Measurements from ENCODE around the gene L1CAM.

Gene L1CAM

DNA sequence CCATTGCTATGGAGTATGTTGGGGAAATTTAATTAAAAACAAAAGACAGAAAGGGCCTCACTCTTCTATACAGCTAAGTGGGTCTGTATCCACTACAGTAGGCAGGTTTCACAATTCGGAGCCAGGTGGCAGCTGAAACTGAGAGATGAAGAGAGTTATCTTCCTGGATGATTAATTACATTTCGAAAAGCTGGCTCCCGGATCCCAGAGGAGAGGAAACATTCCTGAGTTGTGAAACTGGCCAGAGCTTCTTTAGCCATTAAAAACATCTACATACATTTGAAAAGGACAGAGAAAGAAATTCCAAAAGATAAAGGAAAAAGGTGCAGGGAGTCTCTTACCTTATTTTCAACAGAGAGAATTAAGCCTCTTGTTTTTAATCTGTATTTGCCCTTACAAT lies 40.1 kb downstream of the L1CAM start:
- peaks cover 28% of the 10 kb centered on the region; the same call in 1 of the 2 replicates for H3K4me1 ChIP-seq (ENCODE audit: control insufficient read depth, insufficient read depth, low read length)
- peak overlapping the region; percentile 69 for H3K27ac ChIP-seq (ENCODE audit: low read depth, low read length)
- H3K36me3 ChIP-seq (ENCODE audit: control insufficient read depth, insufficient read depth, low read length), result no peaks in the 10 kb centered on the region
- peaks cover 3% of the 10 kb centered on the region; the same call in 1 of the 2 replicates for H3K9me3 ChIP-seq (ENCODE audit: control insufficient read depth, insufficient read depth, low read depth, low read length)
- H3K27me3 ChIP-seq (ENCODE audit: control insufficient read depth, insufficient read depth, low read length), result no peaks in the 10 kb centered on the region
- peak overlapping the region; percentile 38; the same call in 1 of the 2 replicates for H3K4me3 ChIP-seq (ENCODE audit: low read depth, low read length)
- H3K9ac ChIP-seq (ENCODE audit: low read length), result peak overlapping the region; percentile 55

DNA sequence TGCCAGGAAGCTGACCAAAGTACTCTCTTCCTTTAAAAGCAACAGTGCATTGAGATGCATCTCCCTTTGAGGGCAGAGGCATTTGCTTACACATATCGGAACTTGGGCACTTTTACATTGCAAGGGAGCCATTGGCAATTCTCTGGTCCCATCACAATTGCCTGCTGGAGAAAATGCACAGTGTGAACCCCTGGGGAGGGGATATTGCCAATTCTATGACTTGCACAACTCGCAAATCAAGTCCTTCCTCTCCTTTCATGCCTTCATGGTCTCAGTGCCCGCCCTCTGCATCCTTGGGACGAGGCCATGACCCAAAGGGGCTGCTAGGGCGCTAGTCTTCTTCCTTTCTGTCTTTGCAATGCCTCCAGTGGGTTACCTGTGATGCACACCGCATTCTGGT lies 40.8 kb downstream of the L1CAM start:
- no peaks in the 10 kb centered on the region for H3K36me3 ChIP-seq (ENCODE audit: control insufficient read depth, insufficient read depth, low read length)
- peak overlapping the region; percentile 69 for H3K27ac ChIP-seq (ENCODE audit: low read depth, low read length)
- H3K9ac ChIP-seq (ENCODE audit: low read length), result peak overlapping the region; percentile 55
- H3K9me3 ChIP-seq (ENCODE audit: control insufficient read depth, insufficient read depth, low read depth, low read length), result no peaks in the 10 kb centered on the region; the same call in 1 of the 2 replicates
- no peaks in the 10 kb centered on the region for H3K27me3 ChIP-seq (ENCODE audit: control insufficient read depth, insufficient read depth, low read length)
- H3K4me3 ChIP-seq (ENCODE audit: low read depth, low read length), result peak overlapping the region; percentile 19; the same call in 1 of the 2 replicates
- H3K4me1 ChIP-seq (ENCODE audit: control insufficient read depth, insufficient read depth, low read length), result peaks cover 28% of the 10 kb centered on the region; the same call in 1 of the 2 replicates

DNA sequence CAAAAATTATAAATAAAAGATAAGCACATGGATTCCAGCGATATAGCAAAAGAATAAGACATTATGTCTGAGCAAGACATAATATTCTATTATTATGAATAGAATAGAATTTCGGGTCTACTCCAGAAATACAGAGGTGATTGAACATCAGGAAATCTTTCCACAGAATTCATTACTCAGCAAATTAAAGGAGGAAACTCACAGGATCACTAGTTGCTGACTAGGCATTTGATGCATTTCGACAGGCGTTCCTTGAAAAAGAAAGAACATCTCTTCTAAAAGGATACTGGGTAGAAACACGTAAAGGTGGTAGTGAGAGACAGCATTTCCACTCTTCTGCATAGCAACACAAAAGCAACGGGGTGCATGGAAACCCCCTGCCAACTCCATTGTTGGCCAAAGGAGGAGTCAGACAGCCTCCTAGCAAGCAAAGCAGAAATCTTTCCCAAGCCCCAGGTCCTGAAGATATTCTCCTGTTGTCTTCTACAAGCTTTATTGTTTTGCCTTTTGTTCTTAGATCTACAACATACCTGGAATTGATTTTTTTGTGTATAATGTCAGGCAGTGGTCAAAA lies 41.4 kb downstream of the L1CAM start:
- H3K27me3 ChIP-seq (ENCODE audit: control insufficient read depth, insufficient read depth, low read length), result no peaks in the 10 kb centered on the region
- peak overlapping the region; percentile 69; the same call in 1 of the 2 replicates for H3K27ac ChIP-seq (ENCODE audit: low read depth, low read length)

DNA sequence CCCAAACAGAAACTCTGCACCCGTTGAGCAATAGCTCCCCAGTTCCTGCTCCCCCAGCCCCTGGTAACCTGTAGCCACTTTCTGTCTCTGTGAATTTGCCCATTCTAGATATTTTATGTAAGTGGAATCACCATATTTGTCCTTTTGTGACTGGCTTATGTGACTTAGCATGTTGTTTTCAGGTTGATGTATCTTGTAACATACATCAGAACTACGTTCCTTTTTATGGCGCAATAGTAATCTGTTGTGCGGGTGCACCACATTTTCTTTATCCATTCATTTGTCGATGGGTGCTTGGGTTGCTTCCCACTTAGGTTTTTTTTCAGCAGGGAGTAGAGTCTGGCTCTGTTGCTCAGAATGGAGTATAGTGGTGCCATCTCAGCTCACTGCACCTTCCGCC lies 49.1 kb downstream of the L1CAM start:
- no peak overlapping the region for H3K27ac ChIP-seq (ENCODE audit: low read depth, low read length)
- no peak overlapping the region for H3K9ac ChIP-seq (ENCODE audit: low read length)
- H3K4me3 ChIP-seq (ENCODE audit: low read depth, low read length), result no peak overlapping the region
- H3K4me1 ChIP-seq (ENCODE audit: control insufficient read depth, insufficient read depth, low read length), result 0 out of 2 replicates have a peak, but pooled peaks cover 5% of the 10 kb centered on the region
- no peaks in the 10 kb centered on the region for H3K36me3 ChIP-seq (ENCODE audit: control insufficient read depth, insufficient read depth, low read length)
- peaks cover 5% of the 10 kb centered on the region; the same call in 1 of the 2 replicates for H3K9me3 ChIP-seq (ENCODE audit: control insufficient read depth, insufficient read depth, low read depth, low read length)
- H3K27me3 ChIP-seq (ENCODE audit: control insufficient read depth, insufficient read depth, low read length), result peaks cover 9% of the 10 kb centered on the region; the same call in 1 of the 2 replicates

More for the DNA sequence above, 41.4 kb downstream of the L1CAM start:
- H3K9ac ChIP-seq (ENCODE audit: low read length), result peak overlapping the region; percentile 55
- H3K4me3 ChIP-seq (ENCODE audit: low read depth, low read length), result peak overlapping the region; percentile 19; the same call in 1 of the 2 replicates
- no peaks in the 10 kb centered on the region for H3K36me3 ChIP-seq (ENCODE audit: control insufficient read depth, insufficient read depth, low read length)
- no peaks in the 10 kb centered on the region; the same call in 1 of the 2 replicates for H3K9me3 ChIP-seq (ENCODE audit: control insufficient read depth, insufficient read depth, low read depth, low read length)
- peaks cover 28% of the 10 kb centered on the region; the same call in 1 of the 2 replicates for H3K4me1 ChIP-seq (ENCODE audit: control insufficient read depth, insufficient read depth, low read length)

DNA sequence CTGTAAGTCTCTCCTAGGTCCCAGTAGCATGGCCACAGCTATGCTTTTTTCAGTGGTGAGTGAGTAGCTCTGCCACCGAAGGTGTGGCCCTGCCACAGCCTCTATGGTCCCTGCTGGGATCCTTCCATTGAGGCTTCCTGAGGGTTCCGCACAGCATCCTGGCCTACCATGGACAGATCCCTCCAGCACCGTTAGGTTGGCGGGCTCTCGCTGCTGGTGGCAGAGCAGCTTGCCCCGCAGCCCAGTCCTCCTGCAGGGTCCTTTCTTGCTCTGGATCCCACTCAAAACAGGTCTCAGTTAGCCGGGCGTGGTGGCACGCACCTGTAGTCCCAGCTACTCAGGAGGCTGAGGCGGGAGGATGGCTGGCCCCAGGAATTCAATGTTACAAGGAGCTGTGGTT lies 53.2 kb downstream of the L1CAM start:
- peaks cover 42% of the 10 kb centered on the region; the same call in 1 of the 2 replicates for H3K27me3 ChIP-seq (ENCODE audit: control insufficient read depth, insufficient read depth, low read length)
- peaks cover 5% of the 10 kb centered on the region; the same call in 1 of the 2 replicates for H3K9me3 ChIP-seq (ENCODE audit: control insufficient read depth, insufficient read depth, low read depth, low read length)

DNA sequence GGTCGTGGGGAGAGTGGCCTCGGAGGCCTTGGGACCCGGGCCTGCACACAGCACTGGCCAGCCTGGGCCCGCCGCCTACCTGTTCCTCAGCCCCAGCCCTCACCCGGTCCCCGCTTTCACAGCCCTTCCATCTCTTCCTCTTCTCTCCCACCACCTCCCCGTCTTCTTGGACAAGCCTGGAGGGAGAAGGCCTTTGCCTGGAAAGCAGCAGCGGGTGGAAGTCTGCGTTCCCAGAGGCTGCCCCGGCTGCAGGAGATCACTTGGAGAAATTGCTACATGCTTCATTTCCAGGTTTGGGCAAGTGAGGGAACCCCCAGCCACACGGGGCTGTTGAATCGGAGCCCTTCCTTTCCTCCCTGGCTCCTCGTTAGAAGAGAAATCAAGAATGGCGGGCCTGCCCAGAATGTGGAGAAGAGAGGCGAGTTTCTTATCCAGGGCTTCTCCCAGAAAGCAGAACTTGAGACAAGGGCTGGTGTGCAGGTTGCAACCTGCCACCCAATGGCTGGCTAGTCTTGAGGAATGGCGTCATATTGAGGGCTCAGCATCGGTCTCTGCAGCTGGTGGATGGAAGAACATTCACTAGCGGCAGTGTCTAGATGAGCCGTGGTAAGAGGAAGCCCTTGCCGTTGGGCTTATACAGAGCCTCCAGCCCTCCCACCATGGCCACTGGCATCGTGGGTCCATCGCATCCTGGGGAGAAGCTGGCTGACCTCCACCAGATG lies 54.4 kb downstream of the L1CAM start:
- Histone ChIP-seq H3K27me3 (ENCODE audit: control insufficient read depth, insufficient read depth, low read length) (peaks cover 43% of the 10 kb centered on the region; the same call in 1 of the 2 replicates), H3K36me3 (ENCODE audit: control insufficient read depth, insufficient read depth, low read length) (peaks cover 4% of the 10 kb centered on the region; the same call in 1 of the 2 replicates), H3K4me1 (ENCODE audit: control insufficient read depth, insufficient read depth, low read length) (peaks cover 26% of the 10 kb centered on the region), H3K9ac (ENCODE audit: low read length) (no peak overlapping the region), H3K9me3 (ENCODE audit: control insufficient read depth, insufficient read depth, low read depth, low read length) (peaks cover 5% of the 10 kb centered on the region; the same call in 1 of the 2 replicates), H3K27ac (ENCODE audit: low read depth, low read length) (no peak overlapping the region), H3K4me3 (ENCODE audit: low read depth, low read length) (peak overlapping the region; percentile 53)

More for the DNA sequence above, 53.2 kb downstream of the L1CAM start:
- Histone ChIP-seq H3K36me3 (ENCODE audit: control insufficient read depth, insufficient read depth, low read length) (peaks cover 4% of the 10 kb centered on the region; the same call in 1 of the 2 replicates), H3K9ac (ENCODE audit: low read length) (no peak overlapping the region), H3K27ac (ENCODE audit: low read depth, low read length) (no peak overlapping the region), H3K4me3 (ENCODE audit: low read depth, low read length) (no peak overlapping the region), H3K4me1 (ENCODE audit: control insufficient read depth, insufficient read depth, low read length) (peaks cover 15% of the 10 kb centered on the region)

DNA sequence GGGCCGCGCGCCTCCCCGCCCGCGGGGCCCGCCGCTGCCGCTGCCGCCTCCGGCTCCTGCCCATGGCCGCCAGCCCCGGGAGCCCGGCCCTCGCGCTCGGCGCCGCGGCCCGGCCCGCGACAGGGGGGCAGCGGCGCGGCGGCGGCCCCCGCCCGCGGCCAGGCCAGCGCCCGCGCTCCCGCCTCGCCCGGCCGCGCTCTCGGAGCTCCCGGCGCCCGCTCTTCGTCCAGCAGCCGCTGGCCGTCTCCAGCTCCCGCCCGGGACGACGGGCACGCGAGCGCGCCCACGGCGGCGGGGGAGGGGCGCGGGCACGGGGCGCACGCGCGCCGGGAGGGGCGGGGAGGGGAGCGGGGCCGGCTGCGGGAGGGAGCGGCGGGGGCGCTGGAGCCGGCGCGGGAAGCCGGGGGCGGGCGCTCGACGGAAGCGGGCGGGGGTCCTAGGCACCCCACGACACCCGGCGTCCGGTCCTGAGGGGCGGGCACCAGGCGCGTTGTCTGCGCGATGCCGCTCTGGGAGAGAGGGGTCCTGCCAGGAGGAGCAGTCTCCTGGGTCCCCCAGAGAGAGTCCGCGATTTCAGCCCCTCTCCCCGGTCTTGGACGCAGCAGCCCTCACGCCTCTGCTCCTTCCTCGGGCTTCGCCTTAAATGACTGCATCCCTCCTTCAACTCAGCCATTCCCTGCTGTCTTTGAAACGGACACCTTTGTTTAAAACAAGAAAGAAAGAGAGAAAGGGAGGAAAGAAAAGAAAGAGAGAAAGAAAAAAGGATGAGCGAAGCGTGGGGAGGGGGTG lies 55.1 kb downstream of the L1CAM start:
- Histone ChIP-seq H3K27me3 (ENCODE audit: control insufficient read depth, insufficient read depth, low read length) (peaks cover 43% of the 10 kb centered on the region; the same call in 1 of the 2 replicates), H3K4me1 (ENCODE audit: control insufficient read depth, insufficient read depth, low read length) (peaks cover 30% of the 10 kb centered on the region), H3K27ac (ENCODE audit: low read depth, low read length) (no peak overlapping the region), H3K9ac (ENCODE audit: low read length) (peak overlapping the region; percentile 45), H3K9me3 (ENCODE audit: control insufficient read depth, insufficient read depth, low read depth, low read length) (peaks cover 5% of the 10 kb centered on the region; the same call in 1 of the 2 replicates), H3K36me3 (ENCODE audit: control insufficient read depth, insufficient read depth, low read length) (peaks cover 4% of the 10 kb centered on the region; the same call in 1 of the 2 replicates), H3K4me3 (ENCODE audit: low read depth, low read length) (peak overlapping the region; percentile 53)

DNA sequence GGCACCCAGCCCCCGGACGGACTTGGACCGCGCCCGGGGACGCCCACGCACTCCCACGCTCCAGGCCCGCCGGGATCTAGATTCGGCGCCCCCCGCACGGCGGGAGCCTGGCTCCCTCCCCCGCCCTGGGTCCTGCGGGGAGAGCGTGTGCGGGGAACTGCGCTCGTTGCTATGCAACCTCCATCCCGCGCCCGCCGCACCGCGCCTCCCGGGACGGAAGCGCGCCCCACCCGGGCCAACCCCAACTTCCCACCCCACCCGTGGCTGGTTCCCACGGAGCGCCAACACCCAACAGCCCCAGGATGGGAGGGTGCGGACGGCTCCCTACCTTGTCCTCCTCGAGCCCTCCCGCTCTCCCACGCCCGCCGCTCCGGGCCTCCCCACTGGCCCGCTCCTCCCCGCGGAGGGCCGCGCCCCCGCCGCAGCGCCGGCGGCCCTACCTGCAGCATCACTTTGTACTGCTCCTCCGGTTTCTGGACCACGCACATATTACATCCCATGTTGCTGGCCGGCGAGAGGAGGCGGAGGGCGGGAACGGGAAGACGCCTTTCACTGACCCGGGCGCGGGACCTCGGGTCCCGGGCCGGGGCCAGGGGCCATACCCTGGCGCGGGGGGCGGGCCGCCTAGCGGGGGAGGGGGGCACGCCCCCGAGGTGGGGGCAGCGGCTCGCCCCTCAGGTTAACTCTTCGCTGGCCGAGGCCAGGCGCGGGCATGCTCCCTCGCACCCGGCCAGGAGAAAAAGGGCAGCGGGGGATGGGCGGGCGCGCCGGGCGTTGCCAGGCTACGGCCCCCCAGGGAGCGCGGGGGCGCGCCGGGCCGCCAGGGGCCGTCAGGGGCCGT lies 56.0 kb downstream of the L1CAM start, which contains the start of gene PDZD4:
Gene PDZD4 (minus strand): TSS at position 746 of the 841 bp plus-strand sequence. CDS start 246 bp downstream, at position 500.
- H3K9ac ChIP-seq (ENCODE audit: low read length), result peak within 1 kb of the TSS; percentile 91
- peaks cover 38% of the 10 kb centered on the region for H3K4me1 ChIP-seq (ENCODE audit: control insufficient read depth, insufficient read depth, low read length)
- peak within 1 kb of the TSS; percentile 67; the same call in 1 of the 2 replicates for H3K27ac ChIP-seq (ENCODE audit: low read depth, low read length)
- peaks cover 43% of the 10 kb centered on the region; the same call in 1 of the 2 replicates for H3K27me3 ChIP-seq (ENCODE audit: control insufficient read depth, insufficient read depth, low read length)
- H3K9me3 ChIP-seq (ENCODE audit: control insufficient read depth, insufficient read depth, low read depth, low read length), result peaks cover 11% of the 10 kb centered on the region; the same call in 1 of the 2 replicates
- peaks cover 4% of the 10 kb centered on the region; the same call in 1 of the 2 replicates for H3K36me3 ChIP-seq (ENCODE audit: control insufficient read depth, insufficient read depth, low read length)
- peak within 1 kb of the TSS; percentile 86 for H3K4me3 ChIP-seq (ENCODE audit: low read depth, low read length)

DNA sequence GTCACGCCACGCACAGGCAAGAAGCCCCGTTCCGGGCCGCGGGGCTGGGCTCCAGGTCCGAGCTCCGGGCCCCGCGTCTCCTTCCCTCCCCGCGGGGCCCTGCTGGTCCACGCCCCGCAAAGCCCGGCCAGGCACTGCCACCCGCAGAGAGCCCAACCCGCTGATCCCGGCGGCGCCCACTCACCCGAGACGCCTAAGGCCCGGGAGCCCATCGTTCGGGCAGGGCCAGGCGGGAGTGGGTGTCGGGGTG lies 56.5 kb downstream of the L1CAM start:
- Histone ChIP-seq H3K27ac (ENCODE audit: low read depth, low read length) (peak overlapping the region; percentile 67; the same call in 1 of the 2 replicates), H3K4me3 (ENCODE audit: low read depth, low read length) (peak overlapping the region; percentile 86)

More for the DNA sequence above, 56.5 kb downstream of the L1CAM start:
- Histone ChIP-seq H3K9ac (ENCODE audit: low read length) (peak overlapping the region; percentile 91), H3K36me3 (ENCODE audit: control insufficient read depth, insufficient read depth, low read length) (peaks cover 4% of the 10 kb centered on the region; the same call in 1 of the 2 replicates), H3K27me3 (ENCODE audit: control insufficient read depth, insufficient read depth, low read length) (peaks cover 43% of the 10 kb centered on the region; the same call in 1 of the 2 replicates), H3K9me3 (ENCODE audit: control insufficient read depth, insufficient read depth, low read depth, low read length) (peaks cover 11% of the 10 kb centered on the region; the same call in 1 of the 2 replicates), H3K4me1 (ENCODE audit: control insufficient read depth, insufficient read depth, low read length) (peaks cover 41% of the 10 kb centered on the region)

All from HUES6 (cell line).